ENCODE data around the gene ADM.

GRCh38 chr11:10338287-10338686, 33.4 kb downstream of the ADM start:
- TF ChIP-seq ZNF274 (IDR thresholded peaks at IDR 0.05; ENCODE audit: low read depth, low read length) (no peak), SUZ12 (IDR thresholded peaks at IDR 0.05; ENCODE audit: extremely low read depth, insufficient read depth, insufficient read length) (no peak), YY1 (IDR thresholded peaks at IDR 0.05; ENCODE audit: insufficient read depth, insufficient read length) (no peak)
